Natural killer cell (primary cell): ENCODE results near the gene UROS. TPM values are rescaled to one million over a fixed set of nuclear protein-coding genes. Genes with fewer than 3 reads are reported as not detected.

Experiments
- ATAC-seq, 3 donors: fragments of 150-1000 bp in 2 of 3; fragments of 200-7000 bp in 1 of 3; cut with Tn5 transposase; 1 replicate in 1 of 3; 2 replicates in 2 of 3; pipeline ENCODE4 v1.10.0; 2021; ENCODE audit warnings: mild to moderate bottlenecking in 2 of 3, moderate library complexity in 2 of 3
- DNase-seq, 2 donors: peaks; one replicate each; pipeline versions ENCODE4 v3.0.0 to v3.0.0-alpha.2; 2013 to 2021; ENCODE audit warnings: mixed read lengths in 1 of 2
- H3K27ac ChIP-seq: one replicate; pipeline ENCODE4 v1.5.1; 2013; ENCODE audit warnings: mild to moderate bottlenecking, low read length
- H3K27me3 ChIP-seq: one replicate; pipeline ENCODE4 v1.6.1; 2013; ENCODE audit warnings: low read length; ENCODE audit not compliant: control insufficient read depth, insufficient read depth
- H3K36me3 ChIP-seq: one replicate; pipeline ENCODE4 v1.6.1; 2013; ENCODE audit warnings: low read length; ENCODE audit not compliant: control insufficient read depth, insufficient read depth
- H3K4me1 ChIP-seq: one replicate; pipeline ENCODE4 v1.6.1; 2013; ENCODE audit warnings: low read length; ENCODE audit not compliant: control insufficient read depth, insufficient read depth
- H3K4me3 ChIP-seq: one replicate; pipeline ENCODE4 v1.5.1; 2013; ENCODE audit warnings: low read length
- H3K9me3 ChIP-seq: one replicate; pipeline ENCODE4 v1.6.1; 2013; ENCODE audit warnings: low read length; ENCODE audit not compliant: control insufficient read depth, insufficient read depth
- H3K27ac Mint-ChIP-seq, 2 donors: one replicate each; pipeline ENCODE4 v1.8.0; 2022; ENCODE audit warnings: mild to moderate bottlenecking in 2 of 2, mixed read lengths in 2 of 2, moderate library complexity in 1 of 2
- H3K27me3 Mint-ChIP-seq, 2 donors: one replicate each; pipeline ENCODE4 v1.8.0; 2022; ENCODE audit warnings: low read depth in 2 of 2, mixed read lengths in 2 of 2
- H3K36me3 Mint-ChIP-seq: one replicate; pipeline ENCODE4 v1.8.0; 2022; ENCODE audit warnings: mixed read lengths
- H3K4me1 Mint-ChIP-seq, 2 donors: one replicate each; pipeline ENCODE4 v1.8.0; 2022; ENCODE audit warnings: mixed read lengths in 2 of 2
- H3K4me3 Mint-ChIP-seq: one replicate; pipeline ENCODE4 v1.8.0; 2022; ENCODE audit warnings: mild to moderate bottlenecking, moderate library complexity, mixed read lengths
- H3K9me3 Mint-ChIP-seq, 2 donors: one replicate each; pipeline ENCODE4 v1.8.0; 2022; ENCODE audit warnings: mixed read lengths in 2 of 2
- WGBS: methylation state at CpG from one replicate; pipeline ENCODE4 v1.1.7; 2013; ENCODE audit warnings: missing lambda C conversion rate; ENCODE audit not compliant: insufficient coverage; 5-methylcytosine and 5-hydroxymethylcytosine counted together
- intact Hi-C: fragments of 100-400 bp; cut with micrococcal nuclease; formaldehyde crosslinking; loops from one replicate; pipeline ENCODE4 v1.14.2; 2022
- total RNA-seq, 4 donors: library from RNA; stranded (reverse); fragments of 120-200 nt in 1 of 4; gene quantifications; one replicate each; pipeline versions ENCODE4 v1.2.3 to v1.2.4, GENCODE V29; 2013 to 2022
- TF ChIP-seq, protein P1 (sequence below): fragments of 200-600 bp; IDR thresholded peaks from one replicate; pipeline ENCODE4 v1.8.0; 2022; ENCODE audit warnings: antibody characterized with exemption

The UROS gene
- total RNA-seq, 3 donors from 2014 or later (not counting 1 experiment from before 2014, with no cell fraction given) = 29.1 to 42.5 (median 35.2) TPM

DNA sequence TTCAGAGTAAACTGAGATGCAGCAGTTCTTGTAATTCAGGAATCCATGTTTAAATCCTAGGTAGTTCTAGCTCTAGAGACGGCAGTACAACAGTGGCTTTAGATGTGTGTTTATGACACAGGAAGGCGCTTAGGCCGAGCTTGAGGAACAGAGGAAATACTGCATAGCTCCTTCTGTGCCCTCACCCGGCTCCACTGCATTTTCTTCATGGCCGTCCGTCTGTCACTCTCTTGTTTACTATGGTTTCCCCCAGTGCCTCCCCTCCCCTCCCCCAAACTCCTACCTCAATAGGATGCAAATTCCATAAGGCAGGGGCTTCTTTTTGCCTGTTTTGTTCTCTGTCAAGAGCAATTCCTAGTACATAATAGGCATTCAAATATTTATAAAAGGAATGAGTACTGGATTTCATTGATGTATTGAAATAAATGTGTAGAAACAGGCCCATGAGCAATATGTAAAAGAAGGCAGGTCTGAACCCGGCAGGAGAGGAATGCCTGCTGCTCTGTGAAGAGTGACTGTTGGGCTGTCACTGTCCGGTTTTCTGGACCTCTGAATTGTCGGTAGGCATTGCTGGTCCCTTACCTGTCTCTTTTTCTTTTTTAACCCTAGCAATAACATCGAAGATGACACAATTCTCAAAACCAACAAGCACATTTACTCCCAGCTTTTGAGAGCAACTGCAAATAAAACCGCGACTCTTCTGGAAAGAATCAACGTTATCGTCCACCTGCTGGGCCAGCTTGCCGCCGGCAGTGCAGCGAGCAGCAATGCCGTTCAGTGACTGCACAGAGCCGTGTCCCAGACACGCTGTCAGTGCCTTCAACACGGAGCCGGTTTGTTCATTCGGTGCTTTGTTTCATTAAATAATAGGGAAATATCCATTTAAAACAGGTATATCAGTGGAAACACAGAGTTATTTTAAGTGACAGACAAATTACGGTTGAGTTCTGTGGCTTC, 60.1 kb downstream of the UROS start:
- H3K27me3 Mint-ChIP-seq = no peaks in the 10 kb centered on the region
- no peaks in the 10 kb centered on the region for H3K9me3 Mint-ChIP-seq
- intact Hi-C loops = no loop called here
- no peak overlapping the region for H3K4me3 Mint-ChIP-seq
- 95% methylated on average over 23 of the region's 24 CpGs for WGBS
- DNase-seq (no peak), ATAC-seq (no peak)
- H3K4me1 Mint-ChIP-seq = no peaks in the 10 kb centered on the region
- no peak overlapping the region for H3K27ac ChIP-seq
- no peaks in the 10 kb centered on the region for H3K4me1 ChIP-seq
- no peak overlapping the region for H3K27ac Mint-ChIP-seq
- H3K36me3 ChIP-seq = peaks cover 74% of the 10 kb centered on the region
- no peaks in the 10 kb centered on the region for H3K9me3 ChIP-seq
- H3K4me3 ChIP-seq = no peak overlapping the region
- no peaks in the 10 kb centered on the region for H3K27me3 ChIP-seq
- TF ChIP-seq, protein P1, sequence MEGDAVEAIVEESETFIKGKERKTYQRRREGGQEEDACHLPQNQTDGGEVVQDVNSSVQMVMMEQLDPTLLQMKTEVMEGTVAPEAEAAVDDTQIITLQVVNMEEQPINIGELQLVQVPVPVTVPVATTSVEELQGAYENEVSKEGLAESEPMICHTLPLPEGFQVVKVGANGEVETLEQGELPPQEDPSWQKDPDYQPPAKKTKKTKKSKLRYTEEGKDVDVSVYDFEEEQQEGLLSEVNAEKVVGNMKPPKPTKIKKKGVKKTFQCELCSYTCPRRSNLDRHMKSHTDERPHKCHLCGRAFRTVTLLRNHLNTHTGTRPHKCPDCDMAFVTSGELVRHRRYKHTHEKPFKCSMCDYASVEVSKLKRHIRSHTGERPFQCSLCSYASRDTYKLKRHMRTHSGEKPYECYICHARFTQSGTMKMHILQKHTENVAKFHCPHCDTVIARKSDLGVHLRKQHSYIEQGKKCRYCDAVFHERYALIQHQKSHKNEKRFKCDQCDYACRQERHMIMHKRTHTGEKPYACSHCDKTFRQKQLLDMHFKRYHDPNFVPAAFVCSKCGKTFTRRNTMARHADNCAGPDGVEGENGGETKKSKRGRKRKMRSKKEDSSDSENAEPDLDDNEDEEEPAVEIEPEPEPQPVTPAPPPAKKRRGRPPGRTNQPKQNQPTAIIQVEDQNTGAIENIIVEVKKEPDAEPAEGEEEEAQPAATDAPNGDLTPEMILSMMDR = no peak
- H3K36me3 Mint-ChIP-seq = peaks cover 20% of the 10 kb centered on the region

DNA sequence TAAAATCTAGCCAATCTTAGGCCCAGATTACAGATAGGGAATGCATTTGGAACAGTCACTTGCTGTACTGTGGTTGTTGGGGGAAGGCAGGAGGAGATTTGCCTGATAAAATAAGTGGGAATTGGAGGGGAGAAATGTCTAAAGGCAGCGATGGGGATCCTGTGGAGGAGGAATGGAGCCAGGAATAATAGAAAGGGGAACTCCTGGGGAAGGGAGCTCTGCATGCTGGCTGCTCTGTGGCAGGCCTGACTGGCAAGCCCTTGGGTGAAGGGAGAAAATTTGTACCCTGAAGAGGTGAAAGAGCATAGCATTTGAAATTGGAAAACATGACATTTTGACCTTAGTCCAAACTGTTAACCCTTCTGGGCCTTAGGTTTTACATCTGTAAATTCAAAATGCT, 61.1 kb downstream of the UROS start:
- H3K27me3 ChIP-seq = no peaks in the 10 kb centered on the region
- no peak overlapping the region for H3K27ac ChIP-seq
- Mint-ChIP-seq H3K4me3 (no peak overlapping the region), H3K36me3 (peaks cover 29% of the 10 kb centered on the region), H3K27me3 (no peaks in the 10 kb centered on the region), H3K9me3 (no peaks in the 10 kb centered on the region), H3K27ac (no peak overlapping the region), H3K4me1 (peaks cover 0 to 5% of the 10 kb centered on the region in 2 donors)
- WGBS = 97% methylated on average over 1 of the region's 1 CpG
- no peak for ATAC-seq
- H3K9me3 ChIP-seq = no peaks in the 10 kb centered on the region
- peaks cover 82% of the 10 kb centered on the region for H3K36me3 ChIP-seq
- DNase-seq = no peak
- no peak overlapping the region for H3K4me3 ChIP-seq
- intact Hi-C loops = no loop called here
- TF ChIP-seq, protein P1 = no peak
- no peaks in the 10 kb centered on the region for H3K4me1 ChIP-seq

DNA sequence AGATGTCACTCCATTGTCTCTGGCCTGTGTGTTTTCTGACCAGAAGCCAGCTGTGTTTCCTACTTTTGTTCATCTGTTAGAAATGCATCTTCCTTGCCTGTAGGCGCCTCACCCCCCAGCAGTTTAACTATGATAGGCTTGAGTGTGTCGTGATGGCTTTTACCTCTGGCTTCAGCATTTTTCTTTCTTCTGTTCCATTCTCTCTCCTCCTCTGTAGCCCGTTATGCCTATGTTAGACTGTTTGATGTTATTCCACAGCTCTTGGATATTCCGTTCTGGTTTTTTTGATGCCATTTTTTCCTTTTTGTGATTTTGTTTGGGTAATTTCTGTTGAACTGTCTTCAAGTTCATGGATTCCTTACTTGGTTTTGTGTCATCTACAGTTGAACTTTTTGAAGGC, 65.3 kb downstream of the UROS start:
- Mint-ChIP-seq H3K4me3 (no peak overlapping the region), H3K4me1 (peaks cover 0 to 5% of the 10 kb centered on the region in 2 donors), H3K9me3 (no peaks in the 10 kb centered on the region), H3K27me3 (no peaks in the 10 kb centered on the region), H3K27ac (no peak overlapping the region), H3K36me3 (peaks cover 61% of the 10 kb centered on the region)
- intact Hi-C loops = no loop called here
- TF ChIP-seq, protein P1 = no peak
- no peak for ATAC-seq
- H3K27me3 ChIP-seq = no peaks in the 10 kb centered on the region
- H3K9me3 ChIP-seq = no peaks in the 10 kb centered on the region
- no peak for DNase-seq
- 100% methylated on average over 3 of the region's 4 CpGs for WGBS
- no peaks in the 10 kb centered on the region for H3K4me1 ChIP-seq
- H3K4me3 ChIP-seq = no peak overlapping the region
- no peak overlapping the region for H3K27ac ChIP-seq
- H3K36me3 ChIP-seq = peaks cover 90% of the 10 kb centered on the region
